Amniotic epithelial cell (primary cell): ENCODE results near the gene PLA2G4C.

ENCODE experiments used
- DNase-seq: peaks from one replicate; pipeline ENCODE4 v3.0.0-alpha.2; 2010; ENCODE audit warnings: low read depth

The PLA2G4C gene

DNA sequence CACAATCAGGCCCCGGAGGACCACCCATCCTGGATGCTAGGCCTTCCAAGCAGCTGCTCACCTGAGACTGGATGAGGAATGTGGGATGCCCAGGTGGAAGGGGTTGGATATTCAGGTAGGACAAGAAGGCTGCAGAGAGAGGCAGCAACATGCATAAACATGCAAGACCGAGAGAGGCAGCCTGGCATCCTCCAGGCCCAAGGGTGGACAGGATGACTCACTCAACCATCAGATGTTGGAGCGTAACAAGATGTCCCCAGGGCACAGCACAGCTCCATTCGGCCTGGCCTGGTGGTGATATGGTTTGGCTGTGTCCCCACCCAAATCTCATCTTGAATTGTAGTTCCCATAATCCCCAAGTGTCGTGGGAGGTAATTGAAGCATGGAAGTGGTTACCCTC lies 56.8 kb downstream of the PLA2G4C start:
- DNase-seq = no peak

DNA sequence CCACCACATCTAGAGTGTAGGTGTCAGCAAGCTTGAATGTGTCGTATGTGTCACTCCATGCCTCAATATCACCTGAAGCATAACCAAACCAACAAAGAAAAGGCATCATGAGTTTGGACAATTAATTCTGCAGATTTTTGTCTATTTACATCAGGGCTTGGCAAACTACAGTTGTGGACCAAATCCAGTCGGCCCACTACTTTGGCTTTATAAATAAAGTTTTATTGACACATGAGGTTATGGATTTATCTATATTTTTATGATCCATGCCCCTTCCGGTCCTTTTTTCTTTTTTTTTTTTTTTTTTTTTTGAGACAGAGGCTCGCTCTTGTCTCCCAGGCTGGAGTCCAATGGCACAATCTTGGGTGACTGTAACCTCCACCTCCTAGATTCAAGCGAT lies 57.5 kb downstream of the PLA2G4C start:
- DNase-seq = no peak

DNA sequence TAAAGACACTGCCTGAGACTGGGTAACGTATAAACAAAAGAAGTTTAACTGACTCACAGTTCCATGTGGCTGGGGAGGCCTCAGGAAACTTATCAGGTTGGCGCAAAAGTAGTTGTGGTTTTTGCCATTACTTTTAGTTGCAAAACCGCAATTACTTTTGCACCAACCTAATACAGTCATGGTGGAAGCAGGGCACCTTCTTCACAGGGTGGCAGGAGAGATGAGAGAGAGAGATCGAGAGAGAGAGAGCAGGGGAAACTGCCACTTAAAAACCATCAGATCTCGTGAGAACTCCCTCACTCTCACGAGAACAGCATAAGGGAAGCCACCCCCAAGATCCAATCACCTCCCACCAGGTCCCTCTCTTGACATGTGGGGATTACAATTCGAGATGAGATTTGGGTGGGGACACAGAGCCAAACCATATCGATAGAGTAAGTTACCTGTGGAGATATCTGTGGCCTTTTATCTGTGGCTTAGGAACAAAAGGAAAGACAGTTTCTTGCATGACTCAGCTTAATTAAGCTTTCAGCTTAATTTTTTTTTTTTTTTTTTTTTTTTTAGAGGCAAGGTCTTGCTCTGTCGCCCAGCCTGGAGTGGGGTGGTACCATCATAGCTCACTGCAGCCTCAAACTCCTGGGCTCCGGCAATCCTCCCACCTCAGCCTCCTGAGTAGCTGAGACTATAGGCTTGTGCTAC lies 59.1 kb downstream of the PLA2G4C start:
- no peak for DNase-seq

DNA sequence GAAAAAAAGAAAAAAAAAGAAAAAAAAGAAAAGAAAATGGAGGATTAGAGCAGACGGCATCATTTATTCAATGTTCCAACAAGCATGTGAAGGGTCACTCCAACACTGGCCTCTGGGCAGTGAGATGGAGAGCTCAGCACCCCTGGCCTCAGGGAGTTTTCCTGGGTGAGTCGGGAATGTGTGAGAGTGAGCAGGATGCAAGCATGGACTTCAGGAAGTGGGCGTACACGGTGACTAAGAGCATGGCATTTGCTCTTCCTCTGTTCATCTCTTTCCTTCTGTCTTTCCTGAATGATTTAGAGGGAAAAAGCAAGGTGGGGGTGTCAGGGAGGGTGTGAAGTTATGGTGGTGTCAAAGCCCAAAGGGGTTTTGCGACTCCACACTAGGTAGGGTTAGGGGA lies 66.1 kb downstream of the PLA2G4C start:
- no peak for DNase-seq

DNA sequence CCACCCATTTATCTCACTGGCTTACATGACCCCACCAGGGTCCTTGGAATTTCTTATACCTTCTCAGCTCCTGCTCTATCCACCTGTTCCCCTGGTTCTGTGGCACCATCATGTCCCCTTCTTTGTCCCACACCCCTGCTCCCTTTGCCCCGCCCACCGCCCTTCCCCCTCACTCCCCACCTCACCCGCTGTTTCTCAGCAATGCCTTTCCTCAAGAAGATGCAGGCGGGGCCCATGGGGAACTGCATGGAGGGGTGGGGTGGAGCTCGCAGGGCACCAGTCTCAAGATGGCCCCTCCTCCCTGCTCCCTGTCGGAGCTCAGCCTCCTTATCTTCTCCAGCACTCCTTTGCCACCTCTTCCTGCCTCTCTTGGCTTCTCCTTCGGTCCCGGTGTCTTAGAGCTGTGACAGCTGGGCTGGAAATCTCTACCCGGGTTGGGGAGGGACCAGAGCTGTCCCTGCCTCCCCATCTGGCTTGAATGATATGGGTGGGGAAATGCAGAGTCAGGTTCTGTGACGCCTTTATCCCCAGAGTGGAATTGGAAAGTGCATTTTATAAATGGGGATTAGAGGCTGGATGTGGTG lies 66.8 kb downstream of the PLA2G4C start, which contains the start of gene CABP5:
Gene CABP5 (minus strand): TSS at position 405 of the 584 bp plus-strand sequence. CDS start 157 bp downstream, at position 248.
- no peak for DNase-seq

DNA sequence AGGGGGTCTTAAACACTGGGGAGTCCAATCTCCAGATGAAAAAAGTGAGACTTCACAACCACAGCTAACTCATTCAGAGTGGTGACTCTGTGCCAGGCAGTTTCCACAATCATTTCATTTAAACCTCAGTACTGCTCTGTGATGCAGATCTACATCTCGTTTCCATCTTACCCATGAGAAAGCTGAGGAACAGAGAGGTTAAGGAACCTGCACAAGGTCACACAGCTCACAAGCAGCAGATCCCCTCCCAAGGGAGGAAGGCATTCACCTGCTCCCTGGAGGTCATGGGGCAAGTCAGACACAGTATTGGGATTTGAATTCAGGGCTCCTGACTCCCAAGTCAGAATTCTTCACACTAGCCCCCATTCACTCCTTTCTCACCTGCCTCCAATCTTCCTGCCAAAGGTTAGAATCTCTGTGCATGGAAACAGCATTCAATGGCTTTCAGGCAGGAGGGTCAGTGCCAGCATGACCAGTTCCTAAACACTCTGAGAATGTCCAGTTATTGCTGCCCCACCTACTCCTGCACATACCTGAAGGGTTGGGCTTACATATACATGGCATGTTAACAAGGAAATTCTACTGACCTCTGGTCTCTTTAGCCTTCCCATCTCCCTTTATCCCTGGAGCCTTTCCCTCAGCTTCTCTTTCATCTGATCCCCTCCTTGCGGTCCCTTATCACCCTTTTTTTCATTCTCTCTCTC lies 68.6 kb downstream of the PLA2G4C start:
- DNase-seq = no peak

DNA sequence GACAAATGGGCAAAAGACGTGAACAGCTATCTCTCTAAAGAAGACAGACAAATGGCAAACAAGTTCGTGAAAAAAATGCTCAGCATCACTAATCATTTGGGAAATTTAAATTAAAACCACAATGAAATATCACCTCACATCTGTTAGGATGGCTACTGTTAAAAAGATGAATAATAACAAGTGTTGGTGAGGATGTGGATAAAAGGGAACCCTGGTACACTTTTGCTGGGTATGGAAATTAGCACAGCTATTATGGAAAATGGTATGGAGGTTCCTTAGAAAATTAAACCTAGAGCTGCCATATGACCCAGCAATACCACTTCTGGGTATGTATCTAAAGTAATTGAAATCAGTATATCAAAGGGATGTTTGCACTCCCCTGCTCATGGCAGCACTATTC lies 73.9 kb downstream of the PLA2G4C start:
- DNase-seq = no peak

DNA sequence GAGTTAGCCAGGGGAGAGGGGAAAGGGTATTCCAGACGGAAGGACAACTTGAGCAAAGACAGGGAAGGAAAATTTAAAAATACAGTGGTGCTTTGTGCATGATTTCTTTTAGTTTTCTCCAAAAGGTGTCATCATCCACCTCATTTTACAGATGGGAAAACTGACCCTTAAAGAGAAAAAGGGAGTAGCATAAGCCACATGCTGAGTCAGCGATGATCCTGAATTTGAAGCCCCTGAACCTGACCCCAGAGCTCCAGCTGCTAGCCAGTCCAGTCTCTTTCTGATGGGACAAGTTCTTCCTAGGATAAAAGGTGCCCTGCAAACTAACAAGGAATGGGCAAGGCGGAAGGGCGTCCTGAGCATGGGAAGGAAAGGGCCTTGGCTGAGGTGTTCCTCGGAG lies 77.0 kb downstream of the PLA2G4C start:
- DNase-seq = no peak

DNA sequence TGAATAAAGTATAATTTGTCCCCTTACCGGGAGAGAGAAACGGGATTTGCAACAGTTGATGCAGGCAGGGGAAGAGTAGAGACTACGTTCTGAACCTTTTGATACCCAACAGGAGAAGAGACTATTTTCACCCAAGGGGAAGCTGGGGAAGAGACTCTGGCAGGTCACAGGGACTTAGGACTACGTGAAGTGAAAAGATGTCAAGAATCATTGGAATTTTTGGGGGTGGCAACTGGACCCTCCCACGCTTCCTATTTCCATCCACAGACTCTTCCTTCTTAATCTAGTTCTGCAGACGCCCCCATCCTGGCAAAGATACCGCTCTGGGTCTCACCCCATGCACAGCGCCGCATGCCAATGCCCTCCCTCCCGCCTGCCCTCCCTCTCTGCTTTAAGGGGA lies 80.5 kb downstream of the PLA2G4C start:
- DNase-seq = no peak

DNA sequence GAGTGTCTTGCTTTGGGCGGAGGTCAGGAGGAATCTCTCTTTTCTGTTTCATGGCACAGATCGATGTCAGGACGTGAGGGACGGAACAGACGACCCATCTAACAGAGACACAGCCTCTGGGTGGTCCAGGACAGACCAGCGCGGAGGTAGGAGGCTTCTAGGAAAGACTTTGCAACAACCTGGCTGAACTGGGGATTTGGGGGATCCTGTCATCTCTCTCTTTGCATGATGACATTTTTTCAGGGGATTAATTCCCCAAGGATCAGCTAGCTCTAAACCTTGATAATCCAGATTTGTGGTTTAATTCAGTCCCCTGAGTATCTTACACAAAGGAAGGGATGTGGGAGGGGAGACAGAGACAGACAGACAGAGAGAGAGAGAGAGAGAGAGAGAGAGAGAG lies 81.2 kb downstream of the PLA2G4C start:
- DNase-seq = no peak

DNA sequence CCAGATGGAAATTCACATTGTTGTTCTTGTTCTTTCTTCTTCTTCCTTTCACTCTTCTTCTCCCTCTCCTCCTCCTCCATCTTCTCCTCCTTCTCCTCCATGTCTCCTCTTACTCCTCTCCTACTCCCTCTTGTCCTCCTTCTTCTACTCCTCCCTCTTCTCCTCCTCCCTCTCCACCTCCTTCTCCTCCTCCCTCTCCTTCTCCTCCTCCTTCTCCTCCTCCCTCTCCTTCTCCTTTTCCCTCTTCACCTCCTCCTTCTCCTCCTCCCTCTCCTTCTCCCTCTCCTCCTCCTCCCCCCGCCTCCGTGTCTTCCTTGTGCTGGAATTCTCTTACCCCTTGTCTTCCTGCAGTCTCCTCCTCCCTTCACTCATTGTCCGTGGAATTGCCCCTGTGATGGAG lies 85.1 kb downstream of the PLA2G4C start:
- no peak for DNase-seq

DNA sequence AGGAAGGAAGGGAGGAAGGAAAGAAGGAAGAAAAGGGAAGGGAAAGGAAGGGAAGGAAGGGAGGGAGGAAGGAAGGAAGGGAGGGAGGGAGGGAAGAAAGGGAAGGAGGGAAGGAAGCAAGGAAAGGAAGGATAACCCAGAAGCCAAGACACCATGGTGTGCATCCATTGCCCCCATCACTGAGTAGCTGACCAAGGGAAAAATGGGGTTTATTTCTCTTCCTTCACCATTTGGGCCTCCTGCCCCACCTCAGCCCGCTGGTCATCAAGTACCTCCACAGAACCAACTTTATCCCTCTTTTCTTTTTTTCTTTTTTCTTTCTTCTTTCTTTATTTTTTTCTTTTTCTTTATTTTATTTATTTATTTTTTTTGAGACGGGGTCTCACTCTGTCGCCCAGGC lies 87.1 kb downstream of the PLA2G4C start:
- no peak for DNase-seq

DNA sequence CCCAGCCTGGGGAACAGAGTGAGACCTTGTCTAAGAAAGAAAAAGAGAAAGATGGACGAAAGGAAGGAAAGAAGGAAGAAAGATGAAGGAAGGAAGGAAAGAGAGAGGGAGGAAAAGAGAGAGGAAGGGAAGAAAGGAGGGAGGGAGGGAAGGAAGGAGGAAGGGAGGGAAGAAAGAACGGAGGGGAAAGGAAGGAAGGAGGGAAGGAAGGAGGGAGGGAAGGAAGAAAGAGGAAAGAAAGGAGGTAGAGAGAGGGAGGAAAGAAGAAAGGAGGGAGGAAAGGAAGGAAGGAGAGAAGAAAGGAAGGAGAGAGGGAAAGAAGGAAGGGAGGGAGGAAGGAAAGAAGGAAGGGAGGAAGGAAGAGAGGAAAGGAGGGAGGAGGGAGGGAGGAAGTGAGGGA lies 87.6 kb downstream of the PLA2G4C start:
- DNase-seq = no peak

DNA sequence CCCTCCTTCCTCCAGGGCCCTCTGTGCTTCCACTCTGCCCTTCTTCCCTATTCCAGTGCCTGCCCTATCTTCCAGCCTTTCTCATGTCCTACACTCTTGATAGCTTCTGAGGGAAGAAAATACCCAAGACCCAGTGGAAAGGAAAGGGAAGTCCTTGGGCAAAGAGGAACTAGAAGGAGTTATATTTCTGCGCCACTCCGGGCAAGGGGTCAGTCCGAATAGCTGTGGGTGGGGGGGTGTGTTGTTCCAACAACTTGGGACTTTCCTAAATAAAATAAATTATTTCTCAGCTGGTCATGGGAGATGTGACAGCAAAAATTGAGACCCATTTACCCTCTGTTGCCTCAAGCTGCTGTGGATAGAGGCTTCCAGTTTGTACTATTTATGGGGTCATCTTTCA lies 89.9 kb downstream of the PLA2G4C start:
- no peak for DNase-seq

DNA sequence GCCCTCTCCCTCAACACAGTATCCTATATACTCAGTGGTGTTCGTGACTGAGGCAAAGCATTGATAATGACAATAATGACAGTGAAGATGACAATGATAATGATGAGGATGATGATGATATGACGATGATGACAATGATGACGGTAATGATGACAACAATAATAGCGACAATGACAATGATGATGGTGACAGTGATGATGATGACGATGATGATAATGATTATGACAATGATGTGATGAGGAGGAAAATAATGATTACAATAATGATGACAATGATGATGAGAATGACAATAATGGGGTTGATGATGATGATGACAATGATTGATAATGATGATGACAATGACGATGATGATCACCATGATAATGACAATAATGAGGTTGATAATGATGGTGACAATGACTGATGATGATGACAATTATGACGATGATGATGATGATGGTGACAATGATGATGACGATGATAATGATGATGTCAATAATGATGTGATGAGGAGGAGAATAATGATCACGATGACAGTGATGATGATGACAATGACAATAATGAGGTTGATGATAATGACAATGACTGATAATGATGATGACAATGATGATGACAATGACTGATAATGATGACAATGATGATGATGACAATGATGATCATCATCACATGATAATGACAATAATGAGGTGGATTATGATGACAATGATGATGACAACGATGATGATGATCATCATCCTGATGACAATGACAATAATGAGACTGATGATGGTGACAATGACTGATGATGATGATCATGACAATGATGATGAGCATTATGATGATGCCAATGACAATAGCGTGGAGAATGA lies 99.5 kb downstream of the PLA2G4C start:
- DNase-seq = no peak

DNA sequence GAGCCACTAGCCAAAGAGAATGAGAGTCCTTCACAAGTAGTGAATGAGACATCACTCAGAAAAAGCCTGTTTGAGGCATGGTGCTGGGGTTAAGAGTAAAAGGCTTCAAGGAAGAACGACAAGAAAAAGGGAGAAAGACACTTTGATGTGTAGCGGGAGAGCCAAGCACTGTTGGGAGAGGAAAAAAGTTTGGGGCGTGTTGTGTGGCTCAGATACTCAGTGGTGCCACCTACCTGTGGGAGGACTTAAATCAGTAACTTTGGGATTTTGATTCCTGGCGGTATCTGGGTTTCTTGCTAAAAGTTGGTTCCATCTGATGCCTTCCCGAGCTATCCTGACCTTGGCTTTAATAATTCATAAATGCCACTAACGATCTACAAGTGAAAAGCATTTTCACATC lies 103.9 kb downstream of the PLA2G4C start:
- no peak for DNase-seq

DNA sequence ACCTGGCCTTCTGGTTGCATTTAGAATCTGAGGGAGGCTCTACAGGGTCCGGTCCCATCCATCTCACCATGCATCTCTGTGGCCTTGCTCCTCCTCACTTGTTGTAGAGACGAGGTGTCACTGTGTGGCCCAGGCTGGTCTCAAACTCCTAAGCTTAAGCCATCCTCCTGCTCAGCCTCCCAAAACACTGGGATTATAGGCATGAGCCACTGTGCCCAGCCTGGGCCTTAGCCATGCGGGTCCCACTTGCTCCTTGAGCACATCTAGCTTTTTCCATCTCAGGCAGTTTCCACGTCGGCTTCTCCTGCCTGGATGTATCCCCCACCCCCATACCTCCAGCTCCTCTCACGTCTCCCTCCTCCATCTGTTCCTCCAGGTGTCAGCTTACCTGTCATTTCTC lies 106.4 kb downstream of the PLA2G4C start:
- DNase-seq = no peak

DNA sequence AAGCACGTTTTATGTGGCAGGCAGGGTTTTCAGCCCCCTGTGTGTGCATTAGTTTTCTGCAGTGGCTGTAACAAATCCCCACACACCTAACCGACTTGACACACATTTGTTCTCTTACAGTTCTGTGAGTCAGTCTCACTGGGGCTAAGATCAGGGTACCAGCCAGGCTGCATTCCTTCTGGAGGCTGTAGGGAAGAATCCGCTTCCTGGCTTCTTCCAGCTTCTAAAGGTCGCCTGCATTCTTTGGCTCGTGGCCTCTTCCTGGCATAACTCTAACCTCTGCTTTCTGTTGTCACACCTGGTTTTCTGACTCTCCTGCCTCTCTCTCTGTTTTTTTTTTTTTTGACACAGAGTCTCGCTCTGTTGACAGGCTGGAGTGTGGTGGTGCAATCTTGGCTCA lies 109.8 kb downstream of the PLA2G4C start:
- DNase-seq = no peak

DNA sequence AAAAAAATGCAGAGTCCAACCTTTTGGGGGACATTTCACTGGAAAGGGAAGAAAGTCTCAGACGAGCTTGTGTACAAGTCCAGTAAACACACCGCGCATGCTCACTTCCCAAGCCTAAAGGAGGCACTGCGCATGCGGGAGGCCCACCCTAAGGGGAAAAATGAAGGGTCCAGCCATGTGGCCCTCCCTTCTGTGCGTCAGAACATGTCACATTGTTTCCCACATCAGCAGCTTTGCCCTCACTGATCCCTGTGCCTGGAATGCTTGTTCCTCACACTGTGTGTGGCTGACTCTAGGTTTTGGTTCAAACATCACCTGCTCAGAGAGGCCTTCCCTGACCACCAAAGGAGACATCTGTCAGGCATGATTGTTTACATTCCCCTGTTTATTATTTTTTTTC lies 111.8 kb downstream of the PLA2G4C start:
- DNase-seq = no peak
